Measurements from ENCODE around the gene BCR.

The BCR gene

GRCh38 chr22:23277583-23278295 is 97.4 kb downstream of the BCR start:
- DNase-seq (ENCODE audit: low spot score): no peak

- DNase-seq (ENCODE audit: low spot score): no peak
Measured at GRCh38 chr22:23278883-23279675, 98.8 kb downstream of the BCR start.

- DNase-seq (ENCODE audit: low spot score): no peak
Measured at GRCh38 chr22:23279781-23280180, 99.5 kb downstream of the BCR start.

GRCh38 chr22:23280356-23281052 is 100.2 kb downstream of the BCR start:
- DNase-seq (ENCODE audit: low spot score): no peak

- no peak for DNase-seq (ENCODE audit: low spot score)
Measured at GRCh38 chr22:23281053-23281405, 100.7 kb downstream of the BCR start.

- DNase-seq (ENCODE audit: low spot score): peak; percentile 86
Measured at GRCh38 chr22:23281406-23282088, 101.2 kb downstream of the BCR start.

- DNase-seq (ENCODE audit: low spot score): no peak
Measured at GRCh38 chr22:23282089-23282501, 101.8 kb downstream of the BCR start.

GRCh38 chr22:23282516-23282915 is 102.2 kb downstream of the BCR start:
- DNase-seq (ENCODE audit: low spot score): no peak

- no peak for DNase-seq (ENCODE audit: low spot score)
Measured at GRCh38 chr22:23282986-23283385, 102.7 kb downstream of the BCR start.

- no peak for DNase-seq (ENCODE audit: low spot score)
Measured at GRCh38 chr22:23283591-23284503, 103.5 kb downstream of the BCR start.

GRCh38 chr22:23284504-23285033 is 104.3 kb downstream of the BCR start:
- no peak for DNase-seq (ENCODE audit: low spot score)

GRCh38 chr22:23285236-23285635 is 104.9 kb downstream of the BCR start:
- no peak for DNase-seq (ENCODE audit: low spot score)

GRCh38 chr22:23285734-23286133 is 105.4 kb downstream of the BCR start:
- DNase-seq (ENCODE audit: low spot score): no peak

- DNase-seq (ENCODE audit: low spot score): no peak
Measured at GRCh38 chr22:23286296-23286695, 106.0 kb downstream of the BCR start.

- no peak for DNase-seq (ENCODE audit: low spot score)
Measured at GRCh38 chr22:23287136-23288095, 107.1 kb downstream of the BCR start.

GRCh38 chr22:23288301-23289129 is 108.2 kb downstream of the BCR start:
- DNase-seq (ENCODE audit: low spot score): no peak

- no peak for DNase-seq (ENCODE audit: low spot score)
Measured at GRCh38 chr22:23289130-23289503, 108.8 kb downstream of the BCR start.

GRCh38 chr22:23289851-23290724 is 109.8 kb downstream of the BCR start:
- peak; percentile 82 for DNase-seq (ENCODE audit: low spot score)

Data from germinal center (tissue), 1 donor.